HCT116 (cell line): ENCODE data around the gene DIP2B. TPM values are rescaled to one million over a fixed set of nuclear protein-coding genes. Genes with fewer than 3 reads are reported as not detected.

Experiments
- ATAC-seq: fragments of 200-7000 bp; cut with Tn5 transposase; 2 replicates; pipeline ENCODE4 v1.9.1; 2020; ENCODE audit warnings: mild to moderate bottlenecking, moderate library complexity
- BruUV-seq: library from RNA; stranded (reverse); fragments of 400-500 nt; replicated peaks from 2 replicates; lab custom pipeline; 2021; lab: Mats Ljungman, UMichigan
- CTCF ChIA-PET: fragments of 300-600 bp; sonication (Branson Sonifier 250); formaldehyde crosslinking; loops from one replicate; lab custom pipeline; 2021; ENCODE audit warnings: antibody characterized with exemption; lab: Charles Lee
- POLR2A ChIA-PET: fragments of 300-600, 350-600 bp; sonication (Branson Sonifier 250); formaldehyde crosslinking; loops from one replicate; lab custom pipeline; 2021; ENCODE audit warnings: antibody characterized with exemption; lab: Charles Lee
- RAD21 ChIA-PET, 2 experiments: fragments of 300-600 bp; sonication (Branson Sonifier 250); formaldehyde crosslinking; loops; one replicate each; lab custom pipeline; 2023; ENCODE audit warnings: low total read pairs in 2 of 2; ENCODE audit not compliant: uncharacterized antibody in 2 of 2, unreplicated experiment in 2 of 2, low non-redundant PET in 1 of 2; lab: Charles Lee
- DNase-seq: peaks from one replicate; pipeline ENCODE4 v3.0.0-alpha.2; 2010; ENCODE audit warnings: low read depth, low spot score
- H2AFZ ChIP-seq: fragments of 200-600 bp; shearing (Covaris generic), sonication (generic); 2 replicates; pipeline ENCODE4 v1.6.1; 2017; ENCODE audit warnings: low read depth, mixed run types, mixed read lengths, antibody characterized with exemption, low read length; ENCODE audit not compliant: poor library complexity, severe bottlenecking
- H3K27ac ChIP-seq: 2 replicates; pipeline ENCODE4 v1.5.1; 2012; ENCODE audit warnings: low read depth, low read length
- H3K27me3 ChIP-seq: fragments of 200-600 bp; sonication (generic); 2 replicates; pipeline ENCODE4 v1.6.1; 2016; ENCODE audit warnings: mixed run types, low read length, mixed read lengths; ENCODE audit not compliant: insufficient read depth
- H3K36me3 ChIP-seq, 2 experiments: fragments of 200-500 bp in 1 of 2; fragments of 200-600 bp in 1 of 2; sonication (Bioruptor generic) in 1 of 2; sonication (generic) in 1 of 2; 2 replicates each; pipeline versions ENCODE4 v1.5.1 to v1.6.1; 2014 to 2016; ENCODE audit warnings: low read length in 2 of 2, inconsistent platforms in 1 of 2, mixed read lengths in 1 of 2, mixed run types in 1 of 2; ENCODE audit not compliant: insufficient read depth in 2 of 2, control insufficient read depth in 1 of 2
- H3K4me1 ChIP-seq, 2 experiments: fragments of 200-600 bp in 1 of 2; sonication (generic) in 1 of 2; 2 replicates each; pipeline versions ENCODE4 v1.5.1 to v1.6.1; 2012 to 2017; ENCODE audit warnings: low read length in 2 of 2, inconsistent platforms in 1 of 2, mild to moderate bottlenecking in 1 of 2, mixed read lengths in 1 of 2, mixed run types in 1 of 2, moderate library complexity in 1 of 2; ENCODE audit not compliant: insufficient read depth in 2 of 2, control insufficient read depth in 1 of 2
- H3K4me2 ChIP-seq: fragments of 200-600 bp; sonication (generic); 2 replicates; pipeline ENCODE4 v1.6.1; 2017; ENCODE audit warnings: mixed run types, low read length, mixed read lengths
- H3K4me3 ChIP-seq, 2 experiments: fragments of 200-600 bp in 1 of 2; sonication (generic) in 1 of 2; replicated peaks in 1 of 2; 2 replicates each; pipeline ENCODE4 v1.5.1; 2011 to 2016; ENCODE audit warnings: low read length in 2 of 2, control low read depth in 1 of 2, low read depth in 1 of 2, mild to moderate bottlenecking in 1 of 2, mixed read lengths in 1 of 2, mixed run types in 1 of 2
- H3K79me2 ChIP-seq: fragments of 200-600 bp; sonication (generic); 2 replicates; pipeline ENCODE4 v1.6.1; 2017; ENCODE audit warnings: mild to moderate bottlenecking, mixed run types, low read length, moderate library complexity, mixed read lengths; ENCODE audit not compliant: insufficient read depth
- H3K9ac ChIP-seq: fragments of 200-600 bp; sonication (generic); 2 replicates; pipeline ENCODE4 v1.6.1; 2016; ENCODE audit warnings: low read length, mixed read lengths
- H3K9me2 ChIP-seq: fragments of 200-600 bp; sonication (generic), shearing (Covaris generic); 2 replicates; pipeline ENCODE4 v1.6.1; 2017; ENCODE audit warnings: mixed run types, mild to moderate bottlenecking, moderate library complexity; ENCODE audit not compliant: insufficient read depth
- H3K9me3 ChIP-seq, 2 experiments: fragments of 200-500 bp in 1 of 2; fragments of 200-600 bp in 1 of 2; sonication (Bioruptor generic) in 1 of 2; sonication (generic) in 1 of 2; 2 replicates each; pipeline ENCODE4 v1.6.1; 2014 to 2017; ENCODE audit warnings: low read length in 2 of 2, mixed read lengths in 2 of 2, inconsistent platforms in 1 of 2, low read depth in 1 of 2, mild to moderate bottlenecking in 1 of 2, mixed run types in 1 of 2, moderate library complexity in 1 of 2; ENCODE audit not compliant: control insufficient read depth in 1 of 2, insufficient read depth in 1 of 2
- H4K20me1 ChIP-seq: fragments of 200-600 bp; sonication (generic), shearing (Covaris generic); 2 replicates; pipeline ENCODE4 v1.6.1; 2017; ENCODE audit warnings: mixed run types, mild to moderate bottlenecking, moderate library complexity; ENCODE audit not compliant: insufficient read depth
- ELF1 ChIP-seq: IDR thresholded peaks from 2 replicates; pipeline ENCODE4 v1.6.1; 2012; ENCODE audit warnings: low read depth, borderline replicate concordance
- EZH2 ChIP-seq: fragments of 200-600 bp; sonication (generic); IDR thresholded peaks from 2 replicates; pipeline ENCODE4 v1.6.1; 2017; ENCODE audit warnings: antibody characterized with exemption, mixed run types
- EZH2phosphoT487 ChIP-seq: fragments of 200-600 bp; IDR thresholded peaks from 2 replicates; pipeline ENCODE4 v1.6.1; 2018; ENCODE audit warnings: antibody characterized with exemption, borderline replicate concordance
- POLR2AphosphoS5 ChIP-seq: IDR thresholded peaks from 2 replicates; pipeline ENCODE4 v1.6.1; 2011; ENCODE audit warnings: mild to moderate bottlenecking, low read depth, low read length, moderate library complexity
- RAD21 ChIP-seq: IDR thresholded peaks from 2 replicates; pipeline ENCODE4 v1.6.1; 2012; ENCODE audit warnings: low read depth, mild to moderate bottlenecking
- REST ChIP-seq: IDR thresholded peaks from 2 replicates; pipeline ENCODE4 v1.6.1; 2012; ENCODE audit warnings: low read depth
- SIN3A ChIP-seq: IDR thresholded peaks from 2 replicates; pipeline ENCODE4 v1.6.1; 2012; ENCODE audit warnings: low read depth
- SRF ChIP-seq: IDR thresholded peaks from 2 replicates; pipeline ENCODE4 v1.6.1; 2012; ENCODE audit warnings: low read depth
- TCF7L2 ChIP-seq: IDR thresholded peaks from 2 replicates; pipeline ENCODE4 v1.7.0; 2011; ENCODE audit warnings: borderline replicate concordance, inconsistent platforms; ENCODE audit not compliant: insufficient read depth, insufficient read length; ENCODE audit errors: extremely low read depth
- intact Hi-C: fragments of 100-400 bp; cut with micrococcal nuclease; formaldehyde crosslinking; loops from 2 replicates; pipeline ENCODE4 v1.10.0; 2022
- total RNA-seq: library from RNA; stranded (reverse); gene quantifications from one replicate; pipeline ENCODE4 v1.2.1, GENCODE V29; 2021; ENCODE audit not compliant: unreplicated experiment

DIP2B gene
- total RNA-seq, 1 experiment from 2014 or later: 32.3 TPM

GRCh38 chr12:50720501-50720900, 215.7 kb downstream of the DIP2B start:
- TF ChIP-seq EZH2 (no peak), SRF (no peak), TCF7L2 (no peak), ELF1 (no peak), POLR2AphosphoS5 (no peak), RAD21 (no peak), EZH2phosphoT487 (no peak), SIN3A (no peak), REST (no peak)
- TF ChIP-seq, all 23 proteins: peak for 0
- no peaks in the 10 kb centered on the region for H4K20me1 ChIP-seq
- no peak overlapping the region for H3K27ac ChIP-seq
- no peak overlapping the region for H3K4me2 ChIP-seq
- ChIA-PET CTCF (no interaction called here), POLR2A (no interaction called here), RAD21 (no interaction called here)
- intact Hi-C loops: no loop called here
- no peaks in the 10 kb centered on the region for H3K4me1 ChIP-seq
- H3K9me3 ChIP-seq: no peaks in the 10 kb centered on the region
- no peaks in the 10 kb centered on the region for H3K27me3 ChIP-seq
- no peak overlapping the region for H2AFZ ChIP-seq
- no peak for ATAC-seq
- H3K4me3 ChIP-seq: no peak overlapping the region
- H3K79me2 ChIP-seq: no peaks in the 10 kb centered on the region
- no TSS peak for BruUV-seq
- no peaks in the 10 kb centered on the region for H3K9me2 ChIP-seq
- H3K9ac ChIP-seq: no peak overlapping the region
- peaks cover 16 to 38% of the 10 kb centered on the region in 2 experiments; a peak in 2 of 4 replicates for H3K36me3 ChIP-seq
- no peak for DNase-seq
